GM13976 (cell line): ENCODE results near the gene INCA1.

Source experiments
- DNase-seq: peaks from one replicate; pipeline ENCODE4 v3.0.0; 2012; ENCODE audit warnings: low spot score
- in situ Hi-C: fragments of 300-500 bp; cut with MboI; formaldehyde crosslinking; loops from one replicate; pipeline ENCODE4 v1.12.0; 2022; ENCODE audit warnings: low sequenced_read_pairs, mixed read lengths, inconsistent platforms; ENCODE audit not compliant: unreplicated experiment
- TF ChIP-seq, protein P1 (sequence below): IDR thresholded peaks from 2 replicates; pipeline ENCODE4 v1.5.1; 2012; ENCODE audit warnings: borderline replicate concordance, mild to moderate bottlenecking; ENCODE audit not compliant: insufficient read depth; ENCODE audit errors: extremely low read depth, missing control alignments, control extremely low read depth

Gene INCA1

GRCh38 chr17:4967539-4968485 lies 29.5 kb downstream of the INCA1 start, which contains the start of gene SPAG7:
TSS of gene SPAG7 (minus strand) at chr17:4967817. CDS start at chr17:4967804, 13 bp downstream.
- peak; percentile 97 for DNase-seq
- TF ChIP-seq, protein P1, sequence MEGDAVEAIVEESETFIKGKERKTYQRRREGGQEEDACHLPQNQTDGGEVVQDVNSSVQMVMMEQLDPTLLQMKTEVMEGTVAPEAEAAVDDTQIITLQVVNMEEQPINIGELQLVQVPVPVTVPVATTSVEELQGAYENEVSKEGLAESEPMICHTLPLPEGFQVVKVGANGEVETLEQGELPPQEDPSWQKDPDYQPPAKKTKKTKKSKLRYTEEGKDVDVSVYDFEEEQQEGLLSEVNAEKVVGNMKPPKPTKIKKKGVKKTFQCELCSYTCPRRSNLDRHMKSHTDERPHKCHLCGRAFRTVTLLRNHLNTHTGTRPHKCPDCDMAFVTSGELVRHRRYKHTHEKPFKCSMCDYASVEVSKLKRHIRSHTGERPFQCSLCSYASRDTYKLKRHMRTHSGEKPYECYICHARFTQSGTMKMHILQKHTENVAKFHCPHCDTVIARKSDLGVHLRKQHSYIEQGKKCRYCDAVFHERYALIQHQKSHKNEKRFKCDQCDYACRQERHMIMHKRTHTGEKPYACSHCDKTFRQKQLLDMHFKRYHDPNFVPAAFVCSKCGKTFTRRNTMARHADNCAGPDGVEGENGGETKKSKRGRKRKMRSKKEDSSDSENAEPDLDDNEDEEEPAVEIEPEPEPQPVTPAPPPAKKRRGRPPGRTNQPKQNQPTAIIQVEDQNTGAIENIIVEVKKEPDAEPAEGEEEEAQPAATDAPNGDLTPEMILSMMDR: no peak
- in situ Hi-C loops: no loop called here

GRCh38 chr17:4966844-4967538 lies 30.3 kb downstream of the INCA1 start:
- in situ Hi-C loops: no loop called here
- peak; percentile 97 for DNase-seq
- TF ChIP-seq, protein P1: no peak

DNA sequence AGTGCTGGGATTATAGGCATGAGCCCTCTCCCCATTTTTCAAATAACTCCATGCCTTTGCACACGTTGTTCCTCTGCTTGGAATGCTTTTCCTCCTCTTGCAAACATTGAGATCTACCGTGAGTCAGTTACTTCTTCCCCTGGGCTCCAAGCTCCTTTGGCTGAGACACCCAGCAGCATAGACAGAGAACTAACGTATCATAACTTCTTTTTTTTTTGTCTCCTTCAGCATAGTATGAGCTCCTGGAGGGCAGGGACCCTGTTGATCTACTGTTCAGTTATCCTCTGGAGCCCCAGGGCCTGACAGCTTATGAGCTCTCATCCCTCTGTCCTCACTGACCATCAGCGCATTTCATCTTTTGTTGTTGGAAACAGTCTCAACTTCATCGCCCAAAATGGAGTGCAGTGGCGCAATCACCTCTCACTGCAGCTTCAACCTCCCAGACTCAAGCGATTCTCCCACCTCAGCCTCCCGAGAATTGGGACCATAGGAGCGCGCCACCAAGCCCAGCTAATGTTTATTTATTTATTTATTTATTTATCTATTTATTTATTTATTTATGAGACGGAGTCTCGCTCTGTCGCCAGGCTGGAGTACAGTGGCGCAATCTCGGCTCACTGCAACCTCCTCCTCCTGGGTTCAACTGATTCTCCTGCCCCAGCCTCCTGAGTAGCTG lies 31.9 kb downstream of the INCA1 start:
- TF ChIP-seq, protein P1: no peak
- in situ Hi-C loops: no loop called here
- DNase-seq: no peak

GRCh38 chr17:4960279-4960922 lies 36.9 kb downstream of the INCA1 start:
- in situ Hi-C loops: no loop called here
- TF ChIP-seq, protein P1: no peak
- DNase-seq: no peak

DNA sequence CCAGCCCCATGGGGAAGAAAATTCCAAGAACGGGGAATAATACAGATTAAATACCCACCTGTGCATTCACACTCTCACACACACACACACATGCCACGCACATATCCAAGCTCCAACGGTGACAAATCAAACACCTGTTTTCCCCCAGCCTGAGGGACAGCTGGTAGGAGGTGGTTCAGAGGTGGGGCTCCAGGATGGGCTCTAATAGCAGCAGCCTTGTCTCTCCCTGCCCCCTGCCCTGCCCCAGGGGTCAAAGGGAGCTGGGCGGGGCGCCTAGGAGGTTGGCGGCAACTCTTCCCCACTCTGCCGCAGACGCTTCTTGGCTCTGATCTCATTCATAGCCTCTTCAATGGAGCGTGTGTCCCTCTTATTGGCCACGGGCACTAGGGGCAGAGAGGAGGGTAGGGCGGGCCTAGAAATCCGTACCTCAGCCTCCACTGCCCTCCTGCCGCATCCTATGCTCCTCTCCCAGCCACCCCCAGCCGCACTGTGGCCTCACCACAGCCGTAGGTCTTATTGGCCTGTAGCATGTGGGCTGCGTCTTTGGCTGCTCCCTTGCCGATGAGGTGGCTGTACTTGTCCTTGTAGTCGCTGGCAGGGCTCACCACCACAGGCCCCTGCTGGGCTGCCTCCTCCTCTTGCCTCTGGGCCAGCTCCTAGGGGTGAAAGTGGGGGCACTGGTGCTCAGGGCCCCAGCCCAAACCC lies 37.9 kb downstream of the INCA1 start:
- TF ChIP-seq, protein P1: no peak
- DNase-seq: no peak
- in situ Hi-C loops: no loop called here
